Measurements from ENCODE around the gene SYNGR2.

The SYNGR2 gene

DNA sequence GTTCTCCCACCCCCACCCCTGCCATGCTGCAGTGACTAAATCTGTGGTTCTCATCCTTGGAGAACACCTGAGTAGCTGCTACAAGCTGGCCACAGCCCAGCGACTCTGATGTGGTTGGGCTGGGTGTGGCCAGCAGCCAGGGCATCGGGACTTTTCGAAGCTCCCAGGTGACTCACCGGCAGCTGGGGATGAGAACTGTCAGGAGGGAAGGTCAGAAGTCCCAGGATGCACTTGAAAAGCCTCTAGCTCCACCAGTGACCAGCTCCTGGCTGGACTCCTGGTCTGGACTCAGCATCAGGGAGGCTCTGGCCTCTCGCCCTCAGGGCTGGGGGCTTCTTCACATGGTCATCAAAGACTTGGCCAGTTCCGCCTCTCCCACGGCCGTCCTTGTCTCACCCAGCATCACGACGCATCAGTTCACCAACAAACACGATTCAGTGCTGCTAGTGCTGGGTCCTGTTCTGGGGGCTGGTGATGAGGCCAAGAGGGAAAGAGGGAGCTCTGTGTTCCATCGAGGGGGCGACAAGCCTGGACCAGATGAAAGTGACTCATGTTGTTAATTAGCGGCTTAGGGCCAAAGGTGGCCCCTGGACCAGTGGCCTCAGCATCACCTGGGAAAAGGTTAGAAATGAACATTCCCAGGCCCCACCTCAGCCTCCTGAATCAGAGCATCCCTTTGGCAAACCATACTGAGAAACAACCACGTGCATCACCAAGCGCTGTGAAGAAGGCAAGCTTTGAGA is 26.1 kb upstream of the SYNGR2 start:
- in situ Hi-C loops (cut with HindIII; ENCODE audit: low pct_unique_long_range_greater_than_20kb, low sequenced_read_pairs) = no loop called here
- DNase-seq (ENCODE audit: low read depth in 1 of 2, low spot score in 1 of 2) = peak in 1 of 2 experiments; percentile 74
- TF ChIP-seq JUND (IDR thresholded peaks at IDR 0.05; ENCODE audit: low read depth) = no peak

DNA sequence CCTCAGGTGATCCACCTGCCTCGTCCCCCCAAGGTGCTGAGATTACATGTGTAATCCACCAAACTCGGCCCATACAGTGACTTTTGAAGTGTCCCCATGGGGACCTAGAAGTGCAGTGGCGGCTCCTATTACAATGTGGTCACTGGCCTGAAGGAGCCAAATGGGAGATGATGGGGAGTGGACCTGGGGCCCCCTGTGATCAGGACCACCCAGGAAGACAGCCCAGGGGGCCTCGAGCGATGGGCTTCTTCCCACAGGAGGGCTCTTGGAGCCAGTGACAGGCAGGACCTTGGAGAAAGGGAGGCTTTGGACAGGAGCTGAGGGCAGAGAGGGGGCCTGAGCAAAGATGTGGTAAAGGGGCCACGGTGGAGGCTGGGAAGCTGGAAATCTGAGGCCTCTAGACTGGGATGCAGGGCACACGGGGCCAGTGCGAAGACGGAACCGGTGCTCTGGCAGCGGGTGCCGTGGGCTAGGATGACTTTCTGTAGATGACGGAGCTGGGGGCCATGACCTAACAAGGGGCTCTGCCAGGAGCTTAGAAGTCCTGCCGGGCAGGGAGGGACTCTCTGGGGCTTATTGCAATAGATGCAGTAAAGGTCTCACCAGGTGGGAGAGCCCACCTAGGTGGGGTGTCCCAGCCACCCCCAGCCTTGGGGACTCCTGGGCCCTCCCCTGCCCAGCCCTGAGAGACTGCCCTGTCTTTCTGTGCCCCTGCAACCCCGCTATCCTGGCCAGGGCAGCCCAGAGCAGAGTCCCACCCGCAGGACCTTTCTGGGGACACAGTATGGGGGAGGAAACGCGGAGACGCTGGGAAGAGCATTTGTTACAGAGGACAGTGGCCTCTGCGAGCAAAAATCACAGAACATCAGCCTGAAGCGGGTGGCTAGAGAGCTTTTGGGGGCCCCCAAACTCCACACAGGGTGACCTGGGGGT is 24.9 kb upstream of the SYNGR2 start:
- no peak for DNase-seq (ENCODE audit: low read depth in 1 of 2, low spot score in 1 of 2)
- in situ Hi-C loops (cut with HindIII; ENCODE audit: low pct_unique_long_range_greater_than_20kb, low sequenced_read_pairs) = no loop called here
- TF ChIP-seq JUND (IDR thresholded peaks at IDR 0.05; ENCODE audit: low read depth) = no peak

DNA sequence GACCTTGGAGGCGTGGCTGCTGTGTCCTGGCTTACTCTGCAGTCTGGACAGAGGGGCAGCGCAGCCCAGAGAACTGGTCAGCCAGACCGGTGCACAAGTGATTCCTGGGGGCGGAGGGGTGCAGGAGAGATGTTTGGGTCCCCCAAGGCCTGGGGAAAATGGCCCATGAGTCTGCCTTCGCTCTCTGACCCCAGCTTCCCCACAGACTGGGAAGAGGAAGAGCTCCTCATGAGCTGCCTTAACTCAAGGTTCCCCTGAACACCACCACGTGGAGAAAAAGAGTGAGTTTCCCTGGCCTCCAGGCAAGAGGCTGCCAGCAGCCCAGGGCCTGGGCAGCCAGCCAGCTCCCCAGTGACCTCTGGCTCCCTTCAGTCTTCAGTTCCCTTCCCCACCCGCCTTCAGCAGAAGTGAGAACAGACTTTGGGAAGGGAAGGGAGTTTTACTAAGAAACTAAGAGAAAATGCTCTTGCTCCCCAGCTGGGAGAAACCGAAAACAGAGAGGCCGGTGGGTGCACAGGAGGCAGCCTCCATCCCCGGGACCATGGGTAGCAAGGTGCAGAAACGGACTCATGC is 24.1 kb upstream of the SYNGR2 start:
- no peak for TF ChIP-seq JUND (IDR thresholded peaks at IDR 0.05; ENCODE audit: low read depth)
- in situ Hi-C loops (cut with HindIII; ENCODE audit: low pct_unique_long_range_greater_than_20kb, low sequenced_read_pairs) = no loop called here
- DNase-seq (ENCODE audit: low read depth in 1 of 2, low spot score in 1 of 2) = peak in 1 of 2 experiments; percentile 77

DNA sequence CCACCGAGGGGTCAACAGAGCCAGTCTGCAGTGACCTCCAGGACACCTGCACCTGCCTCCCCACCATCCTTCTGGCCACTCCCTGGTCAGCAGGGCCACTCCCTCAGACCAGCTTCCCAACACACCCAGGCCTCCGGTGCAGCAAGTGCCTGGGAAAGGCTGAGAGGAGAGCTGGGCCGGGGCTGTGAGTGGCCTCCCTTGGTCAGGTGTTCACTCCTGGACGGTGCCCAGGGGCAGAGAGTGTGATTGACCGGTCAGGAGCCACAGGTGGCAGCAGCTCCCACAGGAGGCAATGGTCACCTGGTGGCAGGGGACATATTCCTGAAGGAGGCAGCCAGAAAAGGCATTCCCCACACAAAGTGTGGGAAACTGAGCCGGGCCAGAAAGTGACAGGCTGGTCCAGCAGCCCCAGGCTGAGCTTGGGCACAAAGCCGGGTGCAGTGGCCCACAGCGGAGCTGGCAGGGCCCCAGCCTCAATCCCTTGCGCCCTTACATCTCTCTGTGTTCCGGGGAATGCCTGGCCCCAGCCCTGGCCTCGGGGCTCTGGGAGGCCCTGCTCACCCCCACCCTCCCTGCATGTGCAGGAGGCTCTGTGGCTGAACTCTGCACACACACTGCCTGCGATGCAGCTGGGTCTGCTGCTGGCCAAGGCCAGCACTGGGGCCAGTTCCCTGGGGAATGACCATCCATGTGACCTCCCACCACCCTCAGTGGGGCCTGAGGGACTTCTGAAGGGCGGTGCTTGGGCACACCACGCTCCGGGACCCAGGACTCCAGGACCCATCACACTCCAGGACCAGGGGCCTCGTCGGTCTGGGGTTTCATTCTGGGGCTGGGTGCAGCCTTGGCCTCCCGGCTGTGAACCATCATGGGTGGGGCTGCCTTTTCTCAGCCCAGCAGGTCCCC is 23.4 kb upstream of the SYNGR2 start:
- TF ChIP-seq JUND (IDR thresholded peaks at IDR 0.05; ENCODE audit: low read depth) = no peak
- peak in 1 of 2 experiments; percentile 97 for DNase-seq (ENCODE audit: low read depth in 1 of 2, low spot score in 1 of 2)
- in situ Hi-C loops (cut with HindIII; ENCODE audit: low pct_unique_long_range_greater_than_20kb, low sequenced_read_pairs) = no loop called here

DNA sequence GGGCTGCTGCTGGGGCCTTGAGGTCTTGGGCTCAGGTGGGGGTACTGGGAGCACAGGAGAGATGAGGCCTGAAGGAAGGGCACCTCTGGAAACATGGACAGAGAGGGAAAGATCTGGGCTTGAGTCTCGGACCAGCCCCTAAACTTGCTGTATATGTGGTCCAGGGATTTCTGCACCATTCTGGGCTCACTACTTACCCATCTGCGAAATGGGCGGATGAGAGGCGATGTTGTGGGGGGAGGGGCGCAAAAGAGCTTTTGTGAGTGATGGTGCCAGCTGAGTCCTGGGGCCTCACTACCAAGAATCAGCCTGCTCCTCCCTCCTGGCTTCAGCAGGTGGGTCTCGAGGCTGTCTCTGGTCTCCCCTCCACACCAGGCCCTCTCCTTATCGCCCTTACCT is 21.9 kb upstream of the SYNGR2 start:
- TF ChIP-seq JUND (IDR thresholded peaks at IDR 0.05; ENCODE audit: low read depth) = no peak
- in situ Hi-C loops (cut with HindIII; ENCODE audit: low pct_unique_long_range_greater_than_20kb, low sequenced_read_pairs) = no loop called here
- DNase-seq (ENCODE audit: low read depth in 1 of 2, low spot score in 1 of 2) = no peak

DNA sequence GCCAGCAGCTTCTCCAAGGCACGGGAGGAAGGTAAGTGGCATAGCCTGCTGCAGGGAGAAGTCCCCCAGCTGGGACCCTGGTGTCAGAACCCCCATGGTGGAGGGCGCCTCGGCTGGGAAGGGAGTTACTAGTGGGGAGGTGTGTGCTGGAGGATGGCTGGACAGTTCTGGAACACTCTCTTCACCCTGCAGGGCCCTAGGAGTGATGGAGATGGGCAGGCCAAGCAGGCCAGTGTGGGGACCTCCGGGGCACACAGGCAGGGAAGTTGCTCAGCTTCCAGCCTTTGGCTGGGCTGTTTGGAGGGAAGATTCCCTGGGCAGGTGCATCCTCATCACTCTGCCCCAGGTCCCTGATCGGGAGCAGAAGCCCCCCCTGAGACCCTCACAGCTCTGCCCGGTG is 21.5 kb upstream of the SYNGR2 start:
- DNase-seq (ENCODE audit: low read depth in 1 of 2, low spot score in 1 of 2) = no peak
- no peak for TF ChIP-seq JUND (IDR thresholded peaks at IDR 0.05; ENCODE audit: low read depth)
- in situ Hi-C loops (cut with HindIII; ENCODE audit: low pct_unique_long_range_greater_than_20kb, low sequenced_read_pairs) = no loop called here

DNA sequence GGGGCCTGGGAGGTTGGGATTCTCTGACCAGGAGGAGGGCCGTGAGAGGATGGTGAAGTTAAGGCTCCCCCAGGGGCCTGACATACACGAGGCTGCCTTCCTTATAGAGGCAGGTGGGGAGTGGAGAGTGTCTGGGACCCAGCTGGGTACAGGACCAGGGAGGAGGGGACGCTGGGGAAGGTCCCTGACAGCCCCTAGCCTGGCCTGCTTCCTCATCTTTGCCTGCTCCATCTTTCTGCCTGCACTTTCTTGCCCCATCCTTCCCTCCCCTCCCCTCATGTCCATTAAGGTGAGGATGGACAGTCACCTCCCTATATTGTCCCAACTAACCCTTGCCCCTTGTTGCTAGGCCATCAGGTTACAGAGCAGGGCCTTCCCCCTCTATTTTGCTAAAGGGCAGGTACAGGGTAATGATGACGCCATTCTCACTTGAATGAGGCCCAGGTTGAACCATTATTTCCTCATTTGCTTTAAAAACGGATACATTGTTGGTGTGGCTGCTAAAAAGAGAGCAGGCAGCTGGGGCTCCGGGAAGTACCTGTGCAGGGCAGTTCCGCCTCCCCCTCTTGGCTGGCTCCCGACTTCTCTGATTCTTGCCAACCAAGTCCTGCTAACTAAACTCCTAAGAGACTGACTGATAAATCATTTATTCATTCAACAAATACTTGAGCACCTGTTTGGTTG is 20.9 kb upstream of the SYNGR2 start:
- no peak for DNase-seq (ENCODE audit: low read depth in 1 of 2, low spot score in 1 of 2)
- TF ChIP-seq JUND (IDR thresholded peaks at IDR 0.05; ENCODE audit: low read depth) = no peak
- in situ Hi-C loops (cut with HindIII; ENCODE audit: low pct_unique_long_range_greater_than_20kb, low sequenced_read_pairs) = no loop called here

DNA sequence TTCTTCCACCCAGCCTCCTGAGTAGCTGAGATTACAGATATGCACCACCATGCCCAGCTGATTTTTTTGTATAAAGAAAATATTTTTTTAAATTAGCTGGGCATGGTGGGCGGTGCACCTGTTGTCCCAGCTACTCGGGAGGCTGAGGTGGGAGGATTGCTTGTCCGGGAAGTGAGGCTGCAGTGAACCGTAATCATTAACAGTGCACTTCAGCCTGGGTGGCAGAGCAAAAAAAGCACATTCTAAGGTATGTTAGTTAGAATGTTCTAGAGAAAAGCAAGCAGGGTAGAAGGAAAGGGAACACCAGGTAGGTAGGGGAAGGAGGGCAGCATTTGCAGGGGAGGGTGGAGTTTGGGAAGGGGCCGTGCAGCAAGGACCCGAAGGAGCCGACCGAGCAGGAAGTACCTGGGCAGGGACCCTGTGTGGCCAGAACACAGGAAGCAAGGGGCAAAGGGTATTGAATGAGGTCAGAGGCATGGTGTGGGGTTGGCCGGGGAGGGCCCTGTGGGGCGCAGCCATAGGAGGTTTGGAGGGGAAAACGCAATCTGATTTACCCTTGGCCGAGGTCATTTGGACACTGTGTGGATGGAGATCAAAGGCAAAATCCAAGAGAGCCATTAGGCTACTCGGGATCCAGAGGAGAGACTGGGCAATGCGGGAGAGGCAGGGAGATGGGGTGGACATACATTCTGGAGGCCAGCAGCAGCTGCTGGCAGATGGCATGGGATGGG is 19.9 kb upstream of the SYNGR2 start:
- DNase-seq (ENCODE audit: low read depth in 1 of 2, low spot score in 1 of 2) = no peak
- in situ Hi-C loops (cut with HindIII; ENCODE audit: low pct_unique_long_range_greater_than_20kb, low sequenced_read_pairs) = no loop called here
- TF ChIP-seq JUND (IDR thresholded peaks at IDR 0.05; ENCODE audit: low read depth) = no peak

DNA sequence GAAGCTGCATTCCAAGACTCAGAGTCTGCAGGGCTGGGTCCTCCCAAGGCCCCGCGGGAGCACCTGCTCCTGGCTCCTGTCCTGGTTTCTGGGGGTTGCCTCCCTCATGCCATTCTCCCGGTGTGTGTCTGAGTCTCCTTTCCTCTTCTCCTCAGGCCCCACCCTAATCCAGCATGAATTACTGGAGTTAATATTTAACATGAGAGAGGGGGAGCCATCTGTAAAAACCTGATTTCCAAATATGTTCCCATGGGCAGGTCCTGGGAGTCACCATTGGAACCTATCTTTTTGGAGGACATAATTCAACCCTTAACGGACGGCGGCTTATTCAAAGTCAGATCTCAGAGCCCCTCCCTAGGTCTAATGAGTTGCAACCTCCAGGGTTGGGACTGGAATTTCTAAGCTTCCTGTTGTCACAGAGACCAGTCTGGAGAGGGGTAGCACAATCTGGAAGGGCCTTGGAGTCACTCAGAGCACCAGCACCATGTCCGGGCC is 16.8 kb upstream of the SYNGR2 start:
- in situ Hi-C loops (cut with HindIII; ENCODE audit: low pct_unique_long_range_greater_than_20kb, low sequenced_read_pairs) = no loop called here
- DNase-seq (ENCODE audit: low read depth in 1 of 2, low spot score in 1 of 2) = no peak
- no peak for TF ChIP-seq JUND (IDR thresholded peaks at IDR 0.05; ENCODE audit: low read depth)

DNA sequence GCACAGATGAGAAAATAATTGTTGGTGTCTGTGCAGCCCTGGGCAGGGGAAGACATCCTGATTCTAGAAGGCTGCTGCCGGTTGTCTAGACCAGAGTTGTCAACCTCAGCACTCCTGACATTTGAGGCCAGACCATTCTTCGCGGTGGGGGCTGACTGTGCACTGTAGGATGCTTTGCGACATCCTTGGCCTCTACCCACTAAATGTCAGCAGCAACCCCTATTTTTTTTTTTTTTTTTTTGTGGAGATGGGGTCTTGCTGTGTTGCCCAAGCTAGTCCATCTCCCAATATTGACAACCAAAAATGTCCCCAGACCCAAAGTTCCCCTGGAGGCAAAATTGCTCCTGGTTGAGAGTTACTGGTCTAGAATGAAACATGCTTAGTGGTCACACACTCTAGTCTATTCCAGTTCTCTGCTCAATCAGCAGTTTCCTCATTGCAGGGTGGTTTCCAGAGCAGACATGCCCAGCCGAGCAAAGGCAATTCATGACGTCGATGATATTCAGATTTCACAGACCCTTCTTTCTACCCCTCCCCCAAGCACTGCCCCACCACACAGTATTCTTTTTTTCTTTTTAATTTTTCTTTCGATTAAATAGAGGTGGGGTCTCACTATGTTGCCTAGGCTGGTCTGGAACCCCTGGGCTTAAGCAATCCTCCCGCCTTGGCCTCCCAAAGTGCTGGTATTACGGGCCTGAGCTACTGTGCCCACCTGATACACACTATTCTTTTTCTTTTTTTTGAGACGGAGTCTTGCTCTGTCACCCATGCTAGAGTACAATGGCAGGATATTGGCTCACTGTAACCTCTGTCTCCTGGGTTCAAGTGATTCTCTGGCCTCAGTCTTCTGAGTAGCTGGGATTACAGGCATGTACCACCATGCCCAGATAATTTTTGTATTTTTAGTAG is 13.2 kb upstream of the SYNGR2 start:
- TF ChIP-seq JUND (IDR thresholded peaks at IDR 0.05; ENCODE audit: low read depth) = no peak
- DNase-seq (ENCODE audit: low read depth in 1 of 2, low spot score in 1 of 2) = no peak
- in situ Hi-C loops (cut with HindIII; ENCODE audit: low pct_unique_long_range_greater_than_20kb, low sequenced_read_pairs) = no loop called here

Data from T47D (cell line).